K562 (cell line): ENCODE data around the gene TGFB1I1. TPM values are rescaled to one million over a fixed set of nuclear protein-coding genes. Genes with fewer than 3 reads are reported as not detected.

Source experiments
- BHLHE40 ChIP-seq: IDR thresholded peaks from 2 replicates; pipeline ENCODE4 v1.6.1; 2011; ENCODE audit warnings: low read length, improper control_type of control experiment
- CC2D1A ChIP-seq: fragments of 450-650 bp; IDR thresholded peaks from 2 replicates; pipeline ENCODE4 v1.6.1; 2017; ENCODE audit warnings: mild to moderate bottlenecking
- ELF2 ChIP-seq: fragments of 250-450 bp; sonication (Bioruptor Pico); IDR thresholded peaks from 2 replicates; pipeline ENCODE4 v1.5.0; 2021; ENCODE audit warnings: mild to moderate bottlenecking
- MEIS2 ChIP-seq: fragments of 450-650 bp; IDR thresholded peaks from 2 replicates; pipeline ENCODE4 v1.6.1; 2014; ENCODE audit warnings: mild to moderate bottlenecking; ENCODE audit not compliant: partially characterized antibody
- MYC ChIP-seq, 2 experiments: fragments of 250-450 bp in 1 of 2; sonication (Bioruptor Pico) in 1 of 2; IDR thresholded peaks; 2 replicates each; pipeline versions ENCODE4 v1.5.1 to v1.6.1; 2012 to 2021; ENCODE audit warnings: low read depth in 2 of 2, borderline replicate concordance in 1 of 2, improper control_type of control experiment in 1 of 2, low read length in 1 of 2, mild to moderate bottlenecking in 1 of 2, moderate library complexity in 1 of 2
- PRPF4 ChIP-seq: fragments of 200-400 bp; formaldehyde crosslinking; IDR thresholded peaks from one replicate; pipeline ENCODE4 v1.6.1; 2017; ENCODE audit warnings: low read length, low read depth, mild to moderate bottlenecking; ENCODE audit not compliant: insufficient read depth, poor library complexity, severe bottlenecking
- ZBTB17 ChIP-seq: fragments of 450-650 bp; formaldehyde crosslinking; IDR thresholded peaks from 2 replicates; pipeline ENCODE4 v1.4.0; 2020; ENCODE audit warnings: mild to moderate bottlenecking
- ZNF133 ChIP-seq: fragments of 250-450 bp; sonication (Bioruptor Pico); IDR thresholded peaks from 2 replicates; pipeline ENCODE4 v1.4.0; 2020; ENCODE audit warnings: mild to moderate bottlenecking
- ZNF407 ChIP-seq: fragments of 450-650 bp; IDR thresholded peaks from 2 replicates; pipeline ENCODE4 v1.6.1; 2016; ENCODE audit warnings: low read depth
- polyA plus RNA-seq, 8 experiments: library from polyadenylated mRNA; depleted of rRNA in 4 of 8; stranded (reverse) in 5 of 8; unstranded in 3 of 8; fragments of >200 nt; fragmentation: Nextera tagmentation in 2 of 8; fragmentation: Illumina TruSeq in 1 of 8; extraction: Ambion mirVana in 2 of 8; extraction: Trizol in 1 of 8; gene quantifications; 2 replicates each; pipeline versions ENCODE4 v1.2.1 to v1.2.3, GENCODE V29; 2011 to 2014; ENCODE audit warnings: inconsistent platforms in 1 of 8, missing spikeins in 1 of 8
- total RNA-seq, 7 experiments: library from RNA; depleted of rRNA in 6 of 7; stranded (reverse); fragments of >200 nt in 6 of 7; fragmentation: Illumina TruSeq in 2 of 7; extraction: Trizol in 2 of 7; gene quantifications; 2 replicates each; pipeline versions ENCODE4 v1.2.1 to v1.2.3, GENCODE V29; 2011 to 2021; ENCODE audit warnings: low replicate concordance in 1 of 7
- TF ChIP-seq, protein P1 (sequence below), 2 experiments: IDR thresholded peaks; 2 replicates each; pipeline ENCODE4 v1.6.1; 2012; ENCODE audit warnings: improper control_type of control experiment in 2 of 2, low read depth in 2 of 2, low read length in 2 of 2, borderline replicate concordance in 1 of 2
- TF ChIP-seq, protein P2 (sequence below): fragments of 450-650 bp; IDR thresholded peaks from 2 replicates; pipeline ENCODE4 v1.6.1; 2014; ENCODE audit warnings: low read depth, mild to moderate bottlenecking, moderate library complexity, borderline replicate concordance
- TF ChIP-seq, protein P3 (sequence below): fragments of 200-800 bp; sonication (Bioruptor generic); IDR thresholded peaks from 2 replicates; pipeline ENCODE4 v1.6.1; 2017; ENCODE audit warnings: missing genetic modification characterization, missing compliant biosample characterization

TGFB1I1 gene
- total and polyA plus RNA-seq, 9 of the 15 experiments (the other 6 are each of a cell fraction or from before 2014, with no cell fraction given): 0.04 to 0.91 (median 0.19) TPM

- no peak for TF ChIP-seq ZNF407
- TF ChIP-seq, protein P1, sequence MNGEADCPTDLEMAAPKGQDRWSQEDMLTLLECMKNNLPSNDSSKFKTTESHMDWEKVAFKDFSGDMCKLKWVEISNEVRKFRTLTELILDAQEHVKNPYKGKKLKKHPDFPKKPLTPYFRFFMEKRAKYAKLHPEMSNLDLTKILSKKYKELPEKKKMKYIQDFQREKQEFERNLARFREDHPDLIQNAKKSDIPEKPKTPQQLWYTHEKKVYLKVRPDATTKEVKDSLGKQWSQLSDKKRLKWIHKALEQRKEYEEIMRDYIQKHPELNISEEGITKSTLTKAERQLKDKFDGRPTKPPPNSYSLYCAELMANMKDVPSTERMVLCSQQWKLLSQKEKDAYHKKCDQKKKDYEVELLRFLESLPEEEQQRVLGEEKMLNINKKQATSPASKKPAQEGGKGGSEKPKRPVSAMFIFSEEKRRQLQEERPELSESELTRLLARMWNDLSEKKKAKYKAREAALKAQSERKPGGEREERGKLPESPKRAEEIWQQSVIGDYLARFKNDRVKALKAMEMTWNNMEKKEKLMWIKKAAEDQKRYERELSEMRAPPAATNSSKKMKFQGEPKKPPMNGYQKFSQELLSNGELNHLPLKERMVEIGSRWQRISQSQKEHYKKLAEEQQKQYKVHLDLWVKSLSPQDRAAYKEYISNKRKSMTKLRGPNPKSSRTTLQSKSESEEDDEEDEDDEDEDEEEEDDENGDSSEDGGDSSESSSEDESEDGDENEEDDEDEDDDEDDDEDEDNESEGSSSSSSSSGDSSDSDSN (IDR thresholded peaks at IDR 0.05; ENCODE audit: borderline replicate concordance in 1 of 2, low read depth in 2 of 2, low read length in 2 of 2): no peak
- TF ChIP-seq ELF2: no peak
- no peak for TF ChIP-seq BHLHE40
- TF ChIP-seq ZNF133 (CRISPR knock-in tag): no peak
- TF ChIP-seq, protein P2, sequence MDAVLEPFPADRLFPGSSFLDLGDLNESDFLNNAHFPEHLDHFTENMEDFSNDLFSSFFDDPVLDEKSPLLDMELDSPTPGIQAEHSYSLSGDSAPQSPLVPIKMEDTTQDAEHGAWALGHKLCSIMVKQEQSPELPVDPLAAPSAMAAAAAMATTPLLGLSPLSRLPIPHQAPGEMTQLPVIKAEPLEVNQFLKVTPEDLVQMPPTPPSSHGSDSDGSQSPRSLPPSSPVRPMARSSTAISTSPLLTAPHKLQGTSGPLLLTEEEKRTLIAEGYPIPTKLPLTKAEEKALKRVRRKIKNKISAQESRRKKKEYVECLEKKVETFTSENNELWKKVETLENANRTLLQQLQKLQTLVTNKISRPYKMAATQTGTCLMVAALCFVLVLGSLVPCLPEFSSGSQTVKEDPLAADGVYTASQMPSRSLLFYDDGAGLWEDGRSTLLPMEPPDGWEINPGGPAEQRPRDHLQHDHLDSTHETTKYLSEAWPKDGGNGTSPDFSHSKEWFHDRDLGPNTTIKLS: 0 out of 2 replicates have a peak, but pooled peaks have one; percentile 23
- TF ChIP-seq, protein P3, sequence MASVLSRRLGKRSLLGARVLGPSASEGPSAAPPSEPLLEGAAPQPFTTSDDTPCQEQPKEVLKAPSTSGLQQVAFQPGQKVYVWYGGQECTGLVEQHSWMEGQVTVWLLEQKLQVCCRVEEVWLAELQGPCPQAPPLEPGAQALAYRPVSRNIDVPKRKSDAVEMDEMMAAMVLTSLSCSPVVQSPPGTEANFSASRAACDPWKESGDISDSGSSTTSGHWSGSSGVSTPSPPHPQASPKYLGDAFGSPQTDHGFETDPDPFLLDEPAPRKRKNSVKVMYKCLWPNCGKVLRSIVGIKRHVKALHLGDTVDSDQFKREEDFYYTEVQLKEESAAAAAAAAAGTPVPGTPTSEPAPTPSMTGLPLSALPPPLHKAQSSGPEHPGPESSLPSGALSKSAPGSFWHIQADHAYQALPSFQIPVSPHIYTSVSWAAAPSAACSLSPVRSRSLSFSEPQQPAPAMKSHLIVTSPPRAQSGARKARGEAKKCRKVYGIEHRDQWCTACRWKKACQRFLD (CRISPR knock-in tag): no peak
- no peak for TF ChIP-seq CC2D1A
- TF ChIP-seq MYC (IDR thresholded peaks at IDR 0.05; ENCODE audit: low read depth, low read length): peak; percentile 37; the same call in 1 of the 2 replicates
- no peak for TF ChIP-seq MYC (CRISPR knock-in tag; IDR thresholded peaks at IDR 0.05; ENCODE audit: borderline replicate concordance, low read depth)
- TF ChIP-seq PRPF4: no peak
- no peak for TF ChIP-seq ZBTB17 (CRISPR knock-in tag)
- peak; percentile 72 for TF ChIP-seq MEIS2
Measured at GRCh38 chr16:31427441-31428278, 44.3 kb upstream of the TGFB1I1 start (continued).
